KMS-11 (cell line): ENCODE data around the gene ANO8.
A peak's percentile ranks its signal among the peaks of the same experiment; 100 is the strongest.

Experiments used
- H2AFZ ChIP-seq: fragments of 200-600 bp; sonication (generic); 2 replicates; pipeline ENCODE4 v1.6.1; 2016; ENCODE audit warnings: antibody characterized with exemption, mixed run types, low read depth
- H3K27ac ChIP-seq: fragments of 200-600 bp; sonication (generic); 2 replicates; pipeline ENCODE4 v1.6.1; 2016; ENCODE audit warnings: mild to moderate bottlenecking, mixed run types
- H3K27me3 ChIP-seq: fragments of 200-600 bp; sonication (generic); 2 replicates; pipeline ENCODE4 v1.6.1; 2017; ENCODE audit warnings: mild to moderate bottlenecking, low read depth, mixed run types, moderate library complexity; ENCODE audit not compliant: insufficient read depth
- H3K36me3 ChIP-seq: fragments of 200-600 bp; sonication (generic); 2 replicates; pipeline ENCODE4 v1.6.1; 2017; ENCODE audit warnings: mild to moderate bottlenecking, mixed run types; ENCODE audit not compliant: insufficient read depth
- H3K4me1 ChIP-seq: fragments of 200-600 bp; sonication (generic); 2 replicates; pipeline ENCODE4 v1.6.1; 2016; ENCODE audit warnings: mild to moderate bottlenecking, low read depth, mixed run types; ENCODE audit not compliant: poor library complexity, severe bottlenecking
- H3K4me2 ChIP-seq: fragments of 200-600 bp; sonication (generic); 2 replicates; pipeline ENCODE4 v1.7.0; 2016; ENCODE audit warnings: mild to moderate bottlenecking, mixed run types
- H3K4me3 ChIP-seq: fragments of 200-600 bp; sonication (generic); IDR thresholded peaks from 2 replicates; pipeline ENCODE4 v1.6.1; 2017; ENCODE audit warnings: low read depth, low read length, mixed read lengths; ENCODE audit not compliant: insufficient read depth
- H3K79me2 ChIP-seq: fragments of 200-600 bp; sonication (generic); 2 replicates; pipeline ENCODE4 v1.6.1; 2016; ENCODE audit warnings: low read depth, mixed run types; ENCODE audit not compliant: insufficient read depth
- H3K9ac ChIP-seq: fragments of 200-600 bp; sonication (generic); 2 replicates; pipeline ENCODE4 v1.6.1; 2016; ENCODE audit warnings: mild to moderate bottlenecking, mixed run types
- H4K20me1 ChIP-seq: fragments of 200-600 bp; sonication (generic); 2 replicates; pipeline ENCODE4 v1.6.1; 2016; ENCODE audit warnings: mild to moderate bottlenecking, mixed run types; ENCODE audit not compliant: insufficient read depth
- TF ChIP-seq, protein P1 (sequence below): fragments of 200-600 bp; sonication (generic); conservative IDR thresholded peaks from 2 replicates; pipeline ENCODE4 v1.6.1; 2017; ENCODE audit warnings: low read depth, mild to moderate bottlenecking, antibody characterized with exemption, low read length, moderate library complexity, mixed read lengths

The ANO8 gene

DNA sequence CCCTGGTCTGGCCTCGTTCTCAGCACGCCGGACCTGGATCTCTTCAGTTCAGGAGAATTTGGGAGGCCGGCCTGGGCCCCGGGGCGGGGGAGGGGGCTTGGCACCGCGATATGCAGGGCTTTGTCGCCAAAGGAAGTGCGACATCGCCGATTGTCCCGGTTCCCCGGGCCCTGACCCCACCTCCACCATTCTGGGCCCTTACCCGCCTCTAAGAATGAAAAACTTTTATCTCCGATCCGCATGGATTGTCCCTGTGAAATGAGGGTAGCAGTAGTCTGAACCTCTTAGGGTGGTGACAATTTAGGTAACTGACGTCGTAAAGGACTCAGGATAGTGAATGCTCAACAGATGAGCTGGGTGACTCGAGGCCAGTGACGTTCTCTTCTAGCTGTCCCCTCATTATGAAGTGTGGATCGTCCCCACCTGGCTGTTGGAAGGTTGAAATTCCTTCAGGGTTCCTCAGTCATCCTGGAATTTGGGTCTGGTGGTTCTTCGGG lies 24.6 kb downstream of the ANO8 start:
- no peak overlapping the region for H3K4me3 ChIP-seq
- no peaks in the 10 kb centered on the region for H3K36me3 ChIP-seq
- no peak overlapping the region for H2AFZ ChIP-seq
- TF ChIP-seq, protein P1, sequence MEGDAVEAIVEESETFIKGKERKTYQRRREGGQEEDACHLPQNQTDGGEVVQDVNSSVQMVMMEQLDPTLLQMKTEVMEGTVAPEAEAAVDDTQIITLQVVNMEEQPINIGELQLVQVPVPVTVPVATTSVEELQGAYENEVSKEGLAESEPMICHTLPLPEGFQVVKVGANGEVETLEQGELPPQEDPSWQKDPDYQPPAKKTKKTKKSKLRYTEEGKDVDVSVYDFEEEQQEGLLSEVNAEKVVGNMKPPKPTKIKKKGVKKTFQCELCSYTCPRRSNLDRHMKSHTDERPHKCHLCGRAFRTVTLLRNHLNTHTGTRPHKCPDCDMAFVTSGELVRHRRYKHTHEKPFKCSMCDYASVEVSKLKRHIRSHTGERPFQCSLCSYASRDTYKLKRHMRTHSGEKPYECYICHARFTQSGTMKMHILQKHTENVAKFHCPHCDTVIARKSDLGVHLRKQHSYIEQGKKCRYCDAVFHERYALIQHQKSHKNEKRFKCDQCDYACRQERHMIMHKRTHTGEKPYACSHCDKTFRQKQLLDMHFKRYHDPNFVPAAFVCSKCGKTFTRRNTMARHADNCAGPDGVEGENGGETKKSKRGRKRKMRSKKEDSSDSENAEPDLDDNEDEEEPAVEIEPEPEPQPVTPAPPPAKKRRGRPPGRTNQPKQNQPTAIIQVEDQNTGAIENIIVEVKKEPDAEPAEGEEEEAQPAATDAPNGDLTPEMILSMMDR = no peak
- peaks cover 22% of the 10 kb centered on the region for H3K4me1 ChIP-seq
- no peaks in the 10 kb centered on the region for H4K20me1 ChIP-seq
- no peak overlapping the region for H3K27ac ChIP-seq
- peak overlapping the region; percentile 63 for H3K4me2 ChIP-seq
- H3K79me2 ChIP-seq = peaks cover 39% of the 10 kb centered on the region
- no peaks in the 10 kb centered on the region for H3K27me3 ChIP-seq
- peak overlapping the region; percentile 55; the same call in 1 of the 2 replicates for H3K9ac ChIP-seq

DNA sequence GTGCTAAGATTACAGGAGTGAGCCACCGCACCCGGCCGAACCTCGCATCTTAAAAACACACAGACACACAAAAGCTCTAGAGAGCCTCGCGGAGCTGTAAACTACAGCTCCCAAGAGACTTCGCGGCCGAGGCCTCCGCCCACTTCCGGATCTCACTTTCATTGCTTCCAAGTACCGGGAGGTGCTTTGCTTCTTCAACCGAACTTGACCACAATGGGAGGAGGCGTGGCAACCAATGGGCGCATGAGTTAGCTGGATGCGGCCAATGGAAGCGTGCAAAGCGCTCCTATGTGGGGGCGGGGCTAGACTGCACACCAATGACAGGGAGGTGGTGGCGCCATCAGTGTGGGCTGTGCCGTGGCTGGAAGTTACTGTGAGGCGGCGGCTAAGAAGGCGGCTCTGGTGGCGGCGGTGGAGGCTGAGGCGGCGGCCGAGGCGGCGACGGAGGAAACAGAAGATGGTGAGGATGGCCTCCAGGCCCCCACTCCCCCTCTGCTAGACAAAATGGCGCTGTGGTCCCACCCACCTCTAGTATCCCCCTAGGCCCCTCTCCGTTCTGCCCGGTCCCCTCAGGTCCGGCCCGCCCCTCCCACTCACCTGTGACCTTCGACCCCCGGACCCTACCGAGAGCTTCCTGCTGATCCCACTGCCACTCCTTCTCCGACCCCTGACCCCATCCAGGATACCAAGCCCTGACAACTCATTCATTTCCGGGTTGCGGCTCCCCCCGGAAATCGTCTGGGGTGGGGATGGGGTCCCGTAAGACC lies 25.3 kb downstream of the ANO8 start, which contains the start of gene DDA1:
Gene DDA1, plus strand, starts transcription at position 366 of the 767 bp plus-strand sequence. Its CDS starts 92 bp downstream, at position 458.
- Histone ChIP-seq H3K4me2 (peak within 1 kb of the TSS; percentile 69), H3K4me3 (no peak within 1 kb of the TSS), H3K27me3 (no peaks in the 10 kb centered on the region), H4K20me1 (no peaks in the 10 kb centered on the region), H2AFZ (peak within 1 kb of the TSS; percentile 55; the same call in 1 of the 2 replicates), H3K9ac (peak within 1 kb of the TSS; percentile 55; the same call in 1 of the 2 replicates), H3K79me2 (peaks cover 39% of the 10 kb centered on the region), H3K36me3 (no peaks in the 10 kb centered on the region), H3K4me1 (peaks cover 29% of the 10 kb centered on the region), H3K27ac (no peak within 1 kb of the TSS)
- TF ChIP-seq, protein P1 = no peak

- no peak overlapping the region for H3K4me3 ChIP-seq
- no peak overlapping the region for H3K9ac ChIP-seq
- H2AFZ ChIP-seq = no peak overlapping the region
- no peak overlapping the region; the same call in 1 of the 2 replicates for H3K4me2 ChIP-seq
- H4K20me1 ChIP-seq = no peaks in the 10 kb centered on the region
- no peaks in the 10 kb centered on the region for H3K36me3 ChIP-seq
- no peak overlapping the region for H3K27ac ChIP-seq
- TF ChIP-seq, protein P1 = no peak
- peaks cover 38% of the 10 kb centered on the region for H3K4me1 ChIP-seq
- no peaks in the 10 kb centered on the region for H3K27me3 ChIP-seq
- H3K79me2 ChIP-seq = peaks cover 39% of the 10 kb centered on the region
Measured at GRCh38 chr19:17307876-17308377, 26.7 kb downstream of the ANO8 start.

DNA sequence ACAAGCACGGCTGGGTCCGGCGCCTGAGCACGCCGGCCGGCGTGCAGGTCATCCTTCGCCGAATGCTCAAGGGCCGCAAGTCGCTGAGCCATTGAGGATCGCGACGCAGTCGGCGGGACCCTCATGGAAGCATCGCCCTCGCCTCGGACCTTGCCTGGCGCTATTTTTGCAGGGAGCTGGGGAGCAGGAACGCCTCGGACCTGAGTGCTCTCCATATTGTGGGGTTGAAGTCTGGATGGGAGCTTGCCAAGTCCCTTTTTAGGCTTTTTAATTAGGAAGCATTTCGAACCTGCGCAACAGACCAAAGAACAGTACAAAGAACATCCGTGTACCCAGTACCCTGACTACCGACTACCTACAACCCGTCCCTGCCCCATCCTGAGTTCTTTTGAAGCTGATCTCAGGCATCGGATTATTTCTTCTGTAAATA lies 28.4 kb downstream of the ANO8 start:
- TF ChIP-seq, protein P1 = no peak
- Histone ChIP-seq H3K4me3 (no peak overlapping the region), H3K4me2 (peak overlapping the region; percentile 70), H3K79me2 (peaks cover 37% of the 10 kb centered on the region), H3K4me1 (peaks cover 44% of the 10 kb centered on the region), H3K27ac (peak overlapping the region; percentile 65), H3K36me3 (no peaks in the 10 kb centered on the region), H2AFZ (peak overlapping the region; percentile 55), H3K9ac (peak overlapping the region; percentile 71), H4K20me1 (no peaks in the 10 kb centered on the region), H3K27me3 (no peaks in the 10 kb centered on the region)
